ENCODE data around the gene BTBD7. TPM values are rescaled to one million over a fixed set of nuclear protein-coding genes. Genes with fewer than 3 reads are reported as not detected.
A peak's percentile ranks its signal among the peaks of the same experiment; 100 is the strongest.

BTBD7 gene
- total RNA-seq, 2 donors from 2014 or later = 16.3 to 25.1 TPM

DNA sequence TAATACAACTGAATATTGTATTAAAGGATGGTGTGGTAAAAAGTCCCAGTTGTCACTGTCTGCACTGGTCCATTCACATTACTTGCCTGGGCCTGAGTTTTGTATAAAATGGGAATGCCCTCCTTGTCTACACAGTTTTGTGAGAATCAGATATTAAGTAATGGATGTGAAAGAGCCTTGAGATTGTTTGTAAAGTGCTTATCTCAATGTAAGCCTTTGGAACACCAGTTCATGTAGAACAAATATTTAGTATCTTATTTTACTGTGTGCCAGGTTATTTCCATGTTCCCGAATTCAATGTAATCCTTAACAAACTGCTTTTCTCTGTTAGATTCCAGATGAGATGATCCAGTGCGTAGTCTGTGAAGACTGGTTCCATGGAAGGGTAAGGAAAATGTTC, 118.2 kb downstream of the BTBD7 start:
- WGBS, 2 donors = 32 to 45% methylated on average over 2 of the region's 2 CpGs
- intact Hi-C loops (cut with DNase I) = no loop called here
- Histone ChIP-seq H3K36me3 (replicated peaks in 1 of 2; ENCODE audit: insufficient read depth in 1 of 2, low read depth in 2 of 2) (peaks cover 0 to 13% of the 10 kb centered on the region in 2 donors), H3K9me3 (no peaks in the 10 kb centered on the region), H3K4me1 (peaks cover 12% of the 10 kb centered on the region), H3K27ac (no peak overlapping the region), H3K4me3 (no peak overlapping the region), H3K27me3 (no peaks in the 10 kb centered on the region)
- TF ChIP-seq, protein P1, sequence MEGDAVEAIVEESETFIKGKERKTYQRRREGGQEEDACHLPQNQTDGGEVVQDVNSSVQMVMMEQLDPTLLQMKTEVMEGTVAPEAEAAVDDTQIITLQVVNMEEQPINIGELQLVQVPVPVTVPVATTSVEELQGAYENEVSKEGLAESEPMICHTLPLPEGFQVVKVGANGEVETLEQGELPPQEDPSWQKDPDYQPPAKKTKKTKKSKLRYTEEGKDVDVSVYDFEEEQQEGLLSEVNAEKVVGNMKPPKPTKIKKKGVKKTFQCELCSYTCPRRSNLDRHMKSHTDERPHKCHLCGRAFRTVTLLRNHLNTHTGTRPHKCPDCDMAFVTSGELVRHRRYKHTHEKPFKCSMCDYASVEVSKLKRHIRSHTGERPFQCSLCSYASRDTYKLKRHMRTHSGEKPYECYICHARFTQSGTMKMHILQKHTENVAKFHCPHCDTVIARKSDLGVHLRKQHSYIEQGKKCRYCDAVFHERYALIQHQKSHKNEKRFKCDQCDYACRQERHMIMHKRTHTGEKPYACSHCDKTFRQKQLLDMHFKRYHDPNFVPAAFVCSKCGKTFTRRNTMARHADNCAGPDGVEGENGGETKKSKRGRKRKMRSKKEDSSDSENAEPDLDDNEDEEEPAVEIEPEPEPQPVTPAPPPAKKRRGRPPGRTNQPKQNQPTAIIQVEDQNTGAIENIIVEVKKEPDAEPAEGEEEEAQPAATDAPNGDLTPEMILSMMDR (IDR thresholded peaks at IDR 0.05) = no peak
- no peak for TF ChIP-seq POLR2A (IDR thresholded peaks at IDR 0.05)
- DNase-seq (no peak), ATAC-seq (no peak)

DNA sequence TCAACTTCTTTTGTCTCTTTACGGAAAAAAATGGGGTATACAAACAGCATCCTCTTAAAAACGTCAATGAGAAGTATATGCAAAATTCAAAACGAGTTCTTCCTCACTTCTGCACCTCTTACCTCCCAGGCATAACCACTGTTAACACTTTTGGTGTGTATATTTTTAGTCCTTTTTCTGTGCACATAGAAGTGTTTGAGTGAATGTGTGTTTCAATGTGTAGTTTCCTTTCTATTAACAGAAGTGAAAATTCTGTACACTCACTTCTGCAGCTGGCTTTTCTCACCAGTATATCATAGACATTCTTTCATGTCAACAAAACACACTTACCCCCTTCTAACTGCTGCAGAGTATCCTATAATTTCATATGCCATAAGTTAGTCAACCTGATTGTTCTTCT, 120.4 kb downstream of the BTBD7 start:
- intact Hi-C loops (cut with DNase I) = no loop called here
- Histone ChIP-seq H3K27me3 (no peaks in the 10 kb centered on the region), H3K4me3 (no peak overlapping the region), H3K36me3 (replicated peaks in 1 of 2; ENCODE audit: insufficient read depth in 1 of 2, low read depth in 2 of 2) (peaks cover 0 to 12% of the 10 kb centered on the region in 2 donors), H3K9me3 (no peaks in the 10 kb centered on the region), H3K4me1 (peaks cover 29% of the 10 kb centered on the region), H3K27ac (no peak overlapping the region)
- DNase-seq = no peak
- 43 to 50% methylated on average over 3 of the region's 3 CpGs for WGBS, 2 donors
- TF ChIP-seq, protein P1 (IDR thresholded peaks at IDR 0.05) = no peak
- TF ChIP-seq POLR2A (IDR thresholded peaks at IDR 0.05) = no peak
- ATAC-seq = no peak

DNA sequence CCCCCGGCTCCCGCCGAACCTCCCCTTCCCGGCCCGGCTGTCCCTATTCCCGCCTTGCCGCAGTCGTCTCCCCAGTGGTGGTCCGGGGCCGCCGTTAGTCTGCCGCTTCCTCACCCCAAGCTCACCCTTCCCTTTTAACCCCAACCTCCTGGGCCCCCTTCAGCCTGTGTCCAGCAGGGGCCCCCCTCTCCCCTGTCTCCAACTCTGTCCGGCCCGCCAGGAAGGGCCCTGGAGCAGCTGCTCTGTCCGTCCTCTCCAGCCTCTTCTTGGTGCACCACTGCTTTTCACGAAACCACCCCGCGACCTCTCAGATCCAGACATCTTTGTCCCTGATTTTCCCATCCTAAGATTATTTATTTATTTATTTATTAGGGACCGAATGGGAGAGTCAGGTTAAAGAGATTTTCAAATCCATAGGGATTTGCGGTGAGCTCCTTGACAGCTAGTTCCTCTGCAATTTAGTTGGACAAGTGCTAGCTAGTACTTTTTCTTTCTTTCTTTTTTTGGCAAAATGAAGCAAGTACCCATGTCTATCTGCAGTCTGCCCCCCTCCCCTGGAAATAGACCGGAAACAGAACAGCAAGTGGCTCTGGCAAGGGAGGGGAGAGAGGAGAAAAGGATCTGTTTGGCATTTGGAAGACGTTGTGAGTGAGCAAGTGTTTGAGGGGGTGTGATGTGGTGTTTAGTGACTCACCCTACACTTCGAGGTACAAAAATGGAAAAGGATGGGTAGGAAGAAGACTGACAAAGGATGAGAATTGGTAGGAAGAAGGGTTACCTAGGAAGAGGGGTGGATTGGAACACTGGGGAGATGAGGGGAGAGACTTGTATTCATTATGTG, 125.1 kb downstream of the BTBD7 start:
- peak overlapping the region; percentile 66 to 93 (median 78) for H3K27ac ChIP-seq
- TF ChIP-seq, protein P1 (IDR thresholded peaks at IDR 0.05) = peak in 4 of 7 experiments; percentile 4 to 37 (median 25)
- TF ChIP-seq POLR2A (IDR thresholded peaks at IDR 0.05) = no peak
- DNase-seq (peak; percentile 44 to 66 (median 56)), ATAC-seq (peak; percentile 52)
- H3K4me1 ChIP-seq = peaks cover 40% of the 10 kb centered on the region
- peaks cover 0 to 8% of the 10 kb centered on the region in 2 donors for H3K36me3 ChIP-seq (replicated peaks in 1 of 2; ENCODE audit: insufficient read depth in 1 of 2, low read depth in 2 of 2)
- H3K27me3 ChIP-seq = no peaks in the 10 kb centered on the region
- intact Hi-C loops (cut with DNase I) = no loop called here
- no peaks in the 10 kb centered on the region for H3K9me3 ChIP-seq
- H3K4me3 ChIP-seq = peak overlapping the region; percentile 84 to 93
- 0% methylated on average over 18 to 23 of the region's 23 CpGs for WGBS, 2 donors

DNA sequence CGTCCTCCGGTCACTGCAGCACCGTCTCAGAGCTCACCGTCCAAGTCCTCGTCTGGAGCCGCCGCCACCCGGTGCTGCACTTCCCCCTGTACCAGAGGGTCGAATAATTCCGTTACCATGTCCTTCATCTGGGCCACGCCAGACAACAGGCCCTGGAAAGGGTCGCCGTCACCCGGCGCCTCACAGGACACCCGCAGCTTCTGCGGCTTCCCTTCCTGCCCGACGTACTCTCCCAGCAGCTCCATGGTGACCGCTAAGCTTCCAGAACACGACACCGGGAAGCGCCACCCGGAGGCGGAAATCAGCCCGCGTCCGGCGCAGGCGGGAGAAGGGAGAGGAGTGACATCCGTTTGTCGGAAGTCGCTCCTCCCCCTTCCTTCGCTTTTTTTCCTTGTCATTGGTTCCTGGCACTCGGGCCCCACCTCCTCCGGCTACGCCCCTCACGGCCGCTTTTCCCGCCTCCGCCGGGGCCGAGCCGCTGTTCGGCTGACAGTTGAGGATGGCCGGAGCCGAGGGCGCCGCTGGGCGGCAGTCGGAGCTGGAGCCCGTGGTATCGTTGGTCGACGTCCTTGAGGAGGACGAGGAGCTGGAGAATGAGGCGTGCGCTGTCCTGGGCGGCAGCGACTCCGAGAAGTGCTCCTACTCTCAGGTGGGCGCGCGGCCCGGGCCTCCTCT, 125.9 kb downstream of the BTBD7 start, which contains the start of the genes GON7 and UBR7:
TSS of gene GON7 (minus strand) at position 273 of the 675 bp plus-strand sequence. CDS start at position 245, 28 bp downstream.
TSS of gene UBR7 (plus strand) at position 464 of the 675 bp plus-strand sequence. CDS start at position 500, 36 bp downstream.
- WGBS, 2 donors = 0 to 1% methylated on average over 34 to 62 of the region's 65 CpGs
- intact Hi-C loops (cut with DNase I) = no loop called here
- H3K27me3 ChIP-seq = no peaks in the 10 kb centered on the region
- ATAC-seq = peak; percentile 98
- TF ChIP-seq POLR2A (IDR thresholded peaks at IDR 0.05) = peak; percentile 67 to 87 (median 85)
- TF ChIP-seq, protein P1 (IDR thresholded peaks at IDR 0.05) = peak; percentile 15 to 68 (median 50)
- peak within 1 kb of the TSS; percentile 74 to 93 (median 78) for H3K27ac ChIP-seq
- H3K4me3 ChIP-seq = peak within 1 kb of the TSS; percentile 84 to 93
- no peaks in the 10 kb centered on the region for H3K9me3 ChIP-seq
- H3K36me3 ChIP-seq (replicated peaks in 1 of 2; ENCODE audit: insufficient read depth in 1 of 2, low read depth in 2 of 2) = peaks cover 0 to 4% of the 10 kb centered on the region in 2 donors
- DNase-seq = peak; percentile 95 to 98 (median 96)
- H3K4me1 ChIP-seq = peaks cover 47% of the 10 kb centered on the region
